ENCODE data around the gene PTAFR. TPM values are rescaled to one million over a fixed set of nuclear protein-coding genes. Genes with fewer than 3 reads are reported as not detected.

PTAFR gene, protein sequence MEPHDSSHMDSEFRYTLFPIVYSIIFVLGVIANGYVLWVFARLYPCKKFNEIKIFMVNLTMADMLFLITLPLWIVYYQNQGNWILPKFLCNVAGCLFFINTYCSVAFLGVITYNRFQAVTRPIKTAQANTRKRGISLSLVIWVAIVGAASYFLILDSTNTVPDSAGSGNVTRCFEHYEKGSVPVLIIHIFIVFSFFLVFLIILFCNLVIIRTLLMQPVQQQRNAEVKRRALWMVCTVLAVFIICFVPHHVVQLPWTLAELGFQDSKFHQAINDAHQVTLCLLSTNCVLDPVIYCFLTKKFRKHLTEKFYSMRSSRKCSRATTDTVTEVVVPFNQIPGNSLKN
- 4.7 TPM for total RNA-seq

GRCh38 chr1:28176492-28177470 is at the start of gene PTAFR:
PTAFR (minus strand) TSS chr1:28176690; CDS start chr1:28151021, 25,669 bp downstream.
- DNase-seq = no peak

GRCh38 chr1:28213315-28213714 is 36.8 kb upstream of the PTAFR start:
- no peak for DNase-seq

DNA sequence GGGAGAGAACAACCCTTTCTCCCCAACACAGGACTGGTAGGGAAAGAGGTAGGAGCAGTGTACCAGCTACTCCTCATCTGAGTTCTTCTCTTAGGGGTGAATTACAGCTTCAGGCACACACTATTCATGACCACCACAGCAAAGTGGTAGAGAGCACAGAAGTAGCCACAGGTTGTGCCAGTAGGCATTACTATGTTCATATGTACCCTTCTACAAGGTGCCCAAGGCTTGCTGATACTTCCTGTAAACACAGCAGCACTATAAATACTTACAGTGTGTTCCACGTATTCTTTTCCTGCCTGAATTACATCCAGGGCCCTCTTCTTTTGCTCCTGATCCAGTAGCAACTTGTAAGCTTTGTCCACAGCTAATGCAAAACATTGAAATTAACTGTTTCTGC is 33.2 kb upstream of the PTAFR start:
- DNase-seq = no peak

- peak; percentile 19 for DNase-seq
These were observed 32.4 kb upstream of the PTAFR start for GRCh38 chr1:28208818-28209441.

DNA sequence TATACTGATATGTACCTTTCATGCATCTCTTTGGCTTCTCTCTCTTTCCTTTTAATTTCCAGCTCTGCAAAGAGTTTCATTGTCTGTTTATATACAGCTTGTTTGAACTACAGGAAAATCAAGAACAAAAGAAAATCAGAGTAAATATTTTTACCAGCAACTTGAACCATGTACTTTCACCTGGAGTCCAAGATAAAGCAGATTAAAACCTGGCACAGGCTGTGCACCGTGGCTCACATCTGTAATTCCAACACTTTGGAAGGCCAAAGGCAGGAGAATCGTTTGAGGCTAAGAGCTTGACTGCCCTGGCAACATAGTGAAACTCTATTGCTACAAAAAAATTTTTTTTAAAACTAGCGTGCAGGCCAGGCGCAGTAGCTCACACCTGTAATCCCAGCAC is 28.8 kb upstream of the PTAFR start:
- DNase-seq = no peak

GRCh38 chr1:28200234-28200873 is 23.9 kb upstream of the PTAFR start:
- DNase-seq = no peak

DNA sequence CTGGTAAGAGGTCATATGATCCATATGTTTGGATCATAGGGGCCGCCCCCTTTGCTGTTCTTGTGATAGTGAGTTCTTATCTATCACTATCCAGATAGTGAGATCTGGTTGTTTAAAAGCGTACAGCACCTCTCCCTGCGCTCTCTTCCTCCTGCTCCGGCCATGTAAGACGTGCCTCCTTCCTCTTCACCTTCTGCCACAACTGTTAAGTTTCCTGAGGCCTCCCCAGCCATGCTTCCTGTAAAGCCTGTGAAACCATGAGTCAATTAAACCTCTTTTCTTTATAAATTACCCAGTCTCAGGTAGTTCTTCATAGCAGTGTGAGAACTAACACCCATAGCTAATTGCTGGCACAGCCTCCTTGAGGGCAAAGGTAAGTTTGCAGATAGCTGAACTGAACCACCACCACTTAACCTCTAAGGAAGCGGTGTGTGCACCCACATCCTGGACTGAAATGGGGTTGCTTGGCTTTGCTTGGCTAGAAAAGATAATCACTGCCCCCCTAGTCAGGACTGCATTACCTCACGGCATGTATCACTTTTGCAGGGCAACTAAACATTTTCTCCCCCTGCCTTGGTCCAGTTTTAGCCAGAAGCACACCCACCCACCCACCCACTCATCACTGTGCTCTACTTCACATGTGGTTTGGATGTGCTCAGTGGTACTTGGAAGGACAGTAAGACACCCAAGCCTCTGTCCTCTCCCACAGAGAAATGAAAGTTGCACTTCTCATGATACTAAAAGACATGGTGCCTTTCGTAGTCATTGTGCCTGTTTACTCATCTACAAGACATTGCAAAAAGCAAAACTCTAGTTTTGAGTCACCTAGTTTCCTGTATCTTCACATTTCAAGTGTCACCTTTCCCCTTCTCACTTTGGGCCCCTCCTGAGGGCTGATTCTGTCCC is 23.1 kb upstream of the PTAFR start:
- DNase-seq = no peak

DNA sequence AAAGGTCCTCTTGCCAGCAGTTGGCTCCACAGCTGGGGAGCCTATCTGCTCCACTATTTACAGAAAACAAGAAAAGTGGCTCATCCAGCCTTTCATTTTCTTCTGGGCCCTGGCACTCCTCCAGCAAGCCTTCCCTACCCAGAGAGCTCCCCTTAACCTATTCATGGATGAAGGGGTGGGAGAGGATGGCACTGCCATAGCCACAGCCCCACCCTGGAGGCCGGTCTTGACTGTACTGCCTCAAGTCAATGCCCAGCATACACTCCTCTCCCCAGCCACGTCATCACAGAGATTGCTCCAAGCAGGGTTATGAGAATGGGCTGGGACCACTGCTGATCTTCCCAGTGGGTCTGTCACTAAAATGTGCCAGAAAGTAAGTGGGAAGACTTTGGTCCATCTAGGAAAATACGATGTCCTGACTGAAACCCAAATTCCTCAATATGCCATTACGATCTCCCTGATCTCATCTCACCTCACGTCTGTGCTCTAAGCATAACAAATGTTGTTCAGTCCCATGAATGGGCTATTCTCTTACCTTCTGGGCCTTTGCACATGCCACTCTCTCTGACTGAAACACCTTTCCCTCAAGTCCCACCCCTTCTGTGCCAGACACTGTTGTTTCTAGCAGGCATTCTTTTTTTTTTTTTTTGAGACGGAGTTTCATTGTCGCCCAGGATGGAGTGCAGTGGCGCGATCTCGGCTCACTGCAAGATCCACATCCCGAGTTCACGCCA is 21.4 kb upstream of the PTAFR start:
- no peak for DNase-seq

DNA sequence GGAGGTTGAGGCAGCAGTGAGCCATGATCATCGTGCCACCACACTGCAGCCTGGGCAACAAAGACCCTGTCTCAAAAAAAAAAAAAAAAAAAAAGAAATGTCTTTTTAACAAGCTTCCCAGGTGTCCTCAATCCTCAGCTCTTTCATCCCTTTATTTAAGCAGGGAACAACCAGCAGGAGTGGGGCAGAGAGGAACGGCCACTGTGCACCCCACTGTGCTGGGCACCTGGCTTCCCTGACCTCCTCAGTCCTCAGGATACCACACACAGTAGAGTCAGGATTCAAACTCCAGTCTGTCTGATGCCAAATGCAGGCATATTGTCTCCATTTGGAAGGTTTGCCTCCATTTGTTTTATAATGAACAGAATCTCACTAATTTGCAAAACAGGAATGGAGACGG is 19.8 kb upstream of the PTAFR start:
- no peak for DNase-seq

DNA sequence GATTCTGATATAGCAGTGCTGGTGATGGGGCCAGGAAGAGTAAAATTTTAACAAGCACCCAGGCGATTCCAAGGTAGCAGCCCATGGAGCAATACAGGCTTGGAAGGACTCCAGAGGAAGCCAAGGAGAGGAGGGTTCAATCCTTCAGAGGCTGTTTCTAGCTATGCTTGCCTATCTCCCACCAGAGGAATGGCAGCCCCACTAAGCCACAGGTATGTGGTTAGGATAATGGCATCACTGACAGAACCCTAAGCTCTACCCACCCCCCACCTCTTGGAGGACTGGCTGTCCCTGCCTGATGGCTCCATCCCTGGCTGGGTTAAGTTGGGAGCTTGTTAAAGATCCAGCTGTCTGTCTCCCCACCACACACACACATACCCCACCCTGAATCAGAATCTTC is 19.3 kb upstream of the PTAFR start:
- DNase-seq = no peak

DNA sequence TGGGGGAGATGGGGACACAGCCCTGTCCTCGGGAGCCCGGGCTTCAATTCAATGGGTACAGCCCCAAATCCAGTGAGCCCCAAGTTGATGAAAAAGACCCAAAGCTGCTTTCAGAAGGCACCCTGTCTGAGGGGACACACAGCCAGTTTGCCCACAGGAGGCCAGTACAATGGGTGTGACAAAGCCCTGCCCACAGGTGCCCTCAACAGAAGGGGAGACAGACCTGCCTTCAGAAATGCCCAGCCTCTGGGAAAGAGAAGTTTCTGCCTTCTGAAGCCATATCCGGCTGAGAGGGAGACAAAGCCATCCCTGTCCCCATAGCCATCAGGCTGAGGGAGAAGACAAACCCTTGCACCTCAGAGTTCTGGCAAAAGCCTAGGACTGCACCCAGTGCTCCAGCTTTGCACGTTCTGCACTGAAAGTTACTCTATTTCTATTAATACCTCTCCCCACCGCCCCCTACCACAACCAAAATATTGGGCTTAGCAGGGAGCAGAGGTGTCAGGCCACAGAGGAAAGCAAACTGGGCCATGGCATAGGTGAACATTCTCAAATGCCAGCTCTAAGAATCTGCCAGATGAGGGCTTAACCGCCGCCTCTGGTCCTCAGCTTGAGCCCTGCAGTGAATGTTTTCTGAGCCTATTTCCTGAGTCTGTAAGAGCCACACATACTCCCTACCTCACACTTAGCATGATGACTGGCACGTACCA is 18.0 kb upstream of the PTAFR start:
- DNase-seq = no peak

DNA sequence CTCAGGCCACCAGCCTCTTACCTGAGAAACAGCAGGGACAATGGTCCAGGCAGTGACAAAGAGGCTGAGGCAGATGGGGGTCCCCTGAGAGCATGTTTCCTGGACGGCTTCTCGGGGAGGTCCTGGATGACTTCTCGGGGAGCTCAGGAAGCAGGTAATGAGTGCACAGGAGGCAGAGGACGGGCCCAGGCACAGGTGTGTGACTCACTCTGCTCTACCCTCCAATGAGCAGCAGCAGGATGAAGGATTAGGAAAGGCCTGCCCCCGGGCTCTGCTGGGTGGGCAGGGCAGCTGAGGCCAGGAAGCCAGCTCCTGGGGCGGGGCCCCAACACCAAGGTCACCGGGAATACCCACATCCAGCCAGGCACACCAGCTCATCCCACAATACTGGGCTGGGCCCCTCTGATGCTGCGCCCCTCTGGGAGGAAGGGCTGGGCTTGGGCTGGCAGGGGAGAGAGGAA is 17.2 kb upstream of the PTAFR start:
- DNase-seq = no peak

DNA sequence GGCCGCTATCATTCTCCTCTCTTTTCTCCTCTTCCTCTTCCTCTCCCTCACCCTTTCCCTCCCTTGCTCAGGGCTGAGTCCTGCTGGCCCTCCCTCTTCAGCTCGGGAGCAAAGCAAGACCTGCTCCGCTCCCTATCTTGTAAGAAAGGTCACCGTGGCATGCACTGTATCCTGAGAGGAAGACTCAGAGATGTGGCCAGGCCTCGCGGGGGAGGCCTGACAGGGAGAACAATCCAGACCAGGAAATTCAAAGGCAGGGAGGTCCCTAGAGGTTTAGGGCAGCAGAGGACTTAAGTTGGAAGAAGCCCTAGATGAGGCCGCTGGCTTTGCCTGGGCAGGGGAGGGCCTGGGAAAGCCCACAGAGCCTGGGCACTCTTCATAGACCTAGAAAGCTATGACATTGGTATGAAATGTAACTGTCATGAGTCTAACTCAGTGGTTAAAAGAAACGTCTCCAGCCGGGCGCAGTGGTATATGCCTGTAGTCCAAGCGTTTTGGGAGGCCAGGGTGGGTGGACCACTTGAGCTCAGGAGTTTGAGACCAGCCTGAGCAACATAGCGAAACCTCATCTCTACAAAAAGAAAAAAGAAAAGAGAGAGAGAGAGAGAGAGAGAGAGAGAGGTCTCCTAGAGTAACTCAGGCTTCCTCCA is 14.6 kb upstream of the PTAFR start:
- DNase-seq = no peak

DNA sequence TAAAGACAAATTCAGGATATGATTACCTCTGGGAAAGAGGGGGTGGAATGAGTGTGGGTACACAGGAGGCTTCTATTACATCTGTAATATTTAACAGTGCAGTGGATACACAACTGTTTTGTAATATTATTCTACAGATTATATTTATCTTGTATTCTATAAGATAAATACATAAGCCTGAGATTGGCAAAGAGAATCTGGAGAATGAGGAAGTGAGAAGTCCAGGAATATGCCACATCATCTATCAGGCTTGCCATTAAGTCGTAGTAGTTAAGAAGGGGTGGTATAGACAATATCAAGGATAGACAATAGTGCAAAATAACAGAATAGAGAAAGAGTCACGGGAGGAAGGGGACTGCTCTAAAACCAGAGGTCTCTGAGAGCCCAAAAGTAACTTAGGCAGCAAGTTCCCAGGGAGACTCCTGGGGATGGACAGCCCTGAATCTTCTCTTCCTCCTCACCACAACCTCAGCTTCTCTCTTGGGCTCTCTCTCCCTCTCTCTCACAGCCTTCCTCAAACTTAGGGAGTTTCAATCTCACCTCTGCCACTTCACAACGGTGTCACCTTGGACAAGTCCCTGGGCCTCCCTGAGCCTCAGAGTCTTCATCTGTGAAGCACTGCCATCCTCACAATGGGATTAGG is 14.0 kb upstream of the PTAFR start:
- no peak for DNase-seq

DNA sequence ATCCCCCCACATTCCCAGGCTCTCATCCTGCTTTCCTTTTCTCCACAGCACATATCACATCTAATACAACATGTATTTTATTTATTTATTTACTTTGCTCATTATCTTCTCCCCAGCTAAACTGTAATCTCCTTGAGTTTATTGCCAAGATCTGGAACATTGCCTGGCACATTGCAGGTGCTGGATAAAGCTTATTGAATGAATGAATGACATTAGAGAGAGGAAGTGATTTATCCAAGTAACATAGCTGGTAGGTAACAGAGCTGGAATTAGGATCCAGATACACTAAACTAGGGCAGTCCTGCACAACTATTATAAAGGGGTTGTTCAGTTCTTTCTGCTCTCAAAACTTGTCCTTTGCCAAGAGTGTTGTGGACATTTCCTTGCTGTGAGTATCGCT is 8.6 kb upstream of the PTAFR start:
- no peak for DNase-seq

DNA sequence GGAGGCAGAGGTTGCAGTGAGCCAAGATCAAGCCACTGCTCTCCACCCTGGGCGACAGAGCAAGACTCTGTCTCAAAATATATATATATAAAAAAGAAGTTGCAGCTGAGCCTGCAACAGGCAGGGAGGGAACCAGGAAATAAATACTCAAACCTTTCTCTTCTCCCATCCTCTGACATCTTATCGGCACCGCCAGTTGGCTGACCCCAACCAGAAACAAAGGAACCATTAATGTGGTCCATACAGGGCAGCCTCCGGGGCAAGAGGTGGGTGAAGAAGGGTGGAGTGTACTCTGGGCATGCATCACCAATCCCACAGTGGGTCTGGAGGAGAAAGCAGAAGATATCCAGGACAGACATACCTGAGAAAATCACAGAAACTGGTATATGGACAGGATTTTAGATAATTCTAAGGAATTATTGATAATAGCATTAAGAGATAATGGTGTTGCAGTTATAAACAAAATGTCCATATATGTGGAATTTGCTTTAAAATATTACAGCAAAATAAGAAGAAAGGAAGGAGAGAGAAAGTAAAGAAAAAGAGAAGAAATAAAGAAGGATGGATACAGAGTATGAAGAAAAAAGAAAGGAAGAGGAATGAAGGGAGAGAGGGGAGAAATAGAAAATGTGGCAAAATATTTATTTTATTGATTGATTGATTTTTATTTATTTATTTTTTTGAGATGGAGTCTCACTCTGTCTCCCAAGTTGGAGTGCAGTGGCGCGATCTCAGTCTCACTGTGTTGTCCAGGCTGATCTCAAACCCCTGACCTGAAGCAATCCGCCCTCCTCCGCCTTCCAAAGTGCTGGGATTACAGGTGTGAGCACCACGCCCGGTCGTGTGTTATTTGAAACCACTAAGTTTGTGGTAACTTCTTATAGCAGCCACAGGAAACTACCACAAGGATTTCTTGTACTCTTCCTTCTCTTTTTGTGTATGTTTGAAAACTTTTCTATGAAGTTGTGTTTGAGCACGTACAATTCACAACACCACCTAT is 4.1 kb upstream of the PTAFR start:
- no peak for DNase-seq

GRCh38 chr1:28178690-28179485 is 2.4 kb upstream of the PTAFR start:
- DNase-seq = no peak
